Measurements from ENCODE around the gene STRIT1.

Gene STRIT1

GRCh38 chr3:155252021-155252420, 41.5 kb downstream of the STRIT1 start:
- TF ChIP-seq, protein P1, sequence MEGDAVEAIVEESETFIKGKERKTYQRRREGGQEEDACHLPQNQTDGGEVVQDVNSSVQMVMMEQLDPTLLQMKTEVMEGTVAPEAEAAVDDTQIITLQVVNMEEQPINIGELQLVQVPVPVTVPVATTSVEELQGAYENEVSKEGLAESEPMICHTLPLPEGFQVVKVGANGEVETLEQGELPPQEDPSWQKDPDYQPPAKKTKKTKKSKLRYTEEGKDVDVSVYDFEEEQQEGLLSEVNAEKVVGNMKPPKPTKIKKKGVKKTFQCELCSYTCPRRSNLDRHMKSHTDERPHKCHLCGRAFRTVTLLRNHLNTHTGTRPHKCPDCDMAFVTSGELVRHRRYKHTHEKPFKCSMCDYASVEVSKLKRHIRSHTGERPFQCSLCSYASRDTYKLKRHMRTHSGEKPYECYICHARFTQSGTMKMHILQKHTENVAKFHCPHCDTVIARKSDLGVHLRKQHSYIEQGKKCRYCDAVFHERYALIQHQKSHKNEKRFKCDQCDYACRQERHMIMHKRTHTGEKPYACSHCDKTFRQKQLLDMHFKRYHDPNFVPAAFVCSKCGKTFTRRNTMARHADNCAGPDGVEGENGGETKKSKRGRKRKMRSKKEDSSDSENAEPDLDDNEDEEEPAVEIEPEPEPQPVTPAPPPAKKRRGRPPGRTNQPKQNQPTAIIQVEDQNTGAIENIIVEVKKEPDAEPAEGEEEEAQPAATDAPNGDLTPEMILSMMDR (IDR thresholded peaks at IDR 0.05; ENCODE audit: low read depth, low read length): no peak
- H3K4me3 ChIP-seq (replicated peaks in 1 of 2; ENCODE audit: low read depth in 2 of 2, low read length in 2 of 2): no peak overlapping the region
- no peak for DNase-seq (ENCODE audit: low read depth in 2 of 2)

DNA sequence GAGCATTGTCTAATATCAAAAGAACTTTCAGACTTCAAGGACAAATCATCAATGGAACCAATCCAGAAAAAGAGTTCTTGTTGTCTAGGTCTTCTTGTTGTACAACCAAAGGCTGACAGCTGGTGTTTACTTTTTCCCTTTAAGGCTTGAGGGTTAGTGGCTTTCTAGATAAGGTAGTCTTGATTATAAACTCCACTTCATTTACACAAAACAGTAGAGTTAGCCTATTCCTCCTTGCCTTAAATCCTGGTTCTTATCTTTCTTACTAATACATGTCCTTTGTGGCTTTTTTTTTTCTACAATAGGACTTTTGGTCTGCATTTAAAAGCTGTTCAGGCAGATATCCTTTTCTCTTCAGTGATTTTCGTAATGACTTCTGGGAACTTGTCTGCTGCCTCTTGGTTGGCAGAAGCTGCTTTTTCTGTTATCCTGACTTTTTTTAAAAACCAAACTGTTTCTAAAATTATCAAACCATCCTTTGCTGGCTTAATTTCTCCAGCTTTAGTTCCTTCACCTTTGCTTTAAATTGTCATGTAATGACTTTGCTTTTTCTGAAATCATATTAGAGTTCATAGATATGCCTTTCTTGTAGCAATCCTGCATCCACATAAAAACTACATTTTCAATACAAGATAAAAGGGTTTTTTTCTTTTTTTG, 44.8 kb downstream of the STRIT1 start:
- TF ChIP-seq, protein P1 (IDR thresholded peaks at IDR 0.05; ENCODE audit: low read depth, low read length): no peak
- DNase-seq (ENCODE audit: low read depth in 2 of 2): no peak
- no peak overlapping the region for H3K4me3 ChIP-seq (replicated peaks in 1 of 2; ENCODE audit: low read depth in 2 of 2, low read length in 2 of 2)

DNA sequence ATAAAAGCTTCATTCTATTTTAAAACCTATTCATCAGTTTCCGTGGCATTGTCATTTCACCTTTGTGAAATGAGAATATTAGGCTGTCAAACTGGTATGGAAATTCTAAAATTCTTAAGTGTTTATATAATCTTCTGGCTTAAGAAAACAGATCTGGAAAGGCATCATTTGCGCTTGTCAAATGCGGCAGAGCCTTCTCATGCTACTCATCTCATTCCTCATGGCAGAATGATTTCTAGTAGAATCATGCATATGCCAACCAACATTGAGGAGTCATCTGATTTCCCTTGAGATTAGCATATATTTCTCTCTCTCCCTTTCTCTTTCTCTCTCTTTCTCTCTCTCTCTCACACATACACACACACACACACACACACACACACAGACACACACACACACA, 48.8 kb downstream of the STRIT1 start:
- H3K4me3 ChIP-seq (replicated peaks in 1 of 2; ENCODE audit: low read depth in 2 of 2, low read length in 2 of 2): no peak overlapping the region
- DNase-seq (ENCODE audit: low read depth in 2 of 2): no peak
- TF ChIP-seq, protein P1 (IDR thresholded peaks at IDR 0.05; ENCODE audit: low read depth, low read length): no peak

- DNase-seq (ENCODE audit: low read depth in 2 of 2): peak; percentile 46 to 60
- H3K4me3 ChIP-seq (replicated peaks in 1 of 2; ENCODE audit: low read depth in 2 of 2, low read length in 2 of 2): no peak overlapping the region
- TF ChIP-seq, protein P1 (IDR thresholded peaks at IDR 0.05; ENCODE audit: low read depth, low read length): no peak
These were observed 49.3 kb downstream of the STRIT1 start for GRCh38 chr3:155244216-155244615.

- H3K4me3 ChIP-seq (replicated peaks in 1 of 2; ENCODE audit: low read depth in 2 of 2, low read length in 2 of 2): no peak overlapping the region
- TF ChIP-seq, protein P1 (IDR thresholded peaks at IDR 0.05; ENCODE audit: low read depth, low read length): no peak
- peak in 1 of 2 donors; percentile 56 for DNase-seq (ENCODE audit: low read depth in 2 of 2)
These were observed 50.0 kb downstream of the STRIT1 start for GRCh38 chr3:155243512-155243921.

GRCh38 chr3:155242342-155242741, 51.1 kb downstream of the STRIT1 start:
- DNase-seq (ENCODE audit: low read depth in 2 of 2): peak; percentile 19 to 70
- TF ChIP-seq, protein P1 (IDR thresholded peaks at IDR 0.05; ENCODE audit: low read depth, low read length): no peak
- H3K4me3 ChIP-seq (replicated peaks in 1 of 2; ENCODE audit: low read depth in 2 of 2, low read length in 2 of 2): no peak overlapping the region

DNA sequence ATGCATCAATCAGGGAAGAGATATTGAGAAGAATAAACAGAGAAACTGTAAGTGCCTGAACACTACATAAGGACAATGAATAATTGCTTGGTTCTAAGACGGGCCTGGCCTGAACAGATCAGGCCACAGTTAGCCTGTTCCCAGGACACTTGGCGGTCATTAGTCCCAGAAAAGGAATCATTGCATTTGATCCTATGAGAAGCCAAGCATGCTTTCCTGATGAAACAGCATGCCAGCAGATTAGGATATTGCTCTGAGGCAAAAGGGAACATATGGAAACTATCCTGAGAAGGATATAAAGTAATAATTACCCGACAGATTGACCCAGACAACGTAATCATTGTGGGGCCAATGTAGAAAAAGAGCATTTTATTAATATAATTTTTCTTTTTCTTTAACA, 51.9 kb downstream of the STRIT1 start:
- no peak overlapping the region for H3K4me3 ChIP-seq (replicated peaks in 1 of 2; ENCODE audit: low read depth in 2 of 2, low read length in 2 of 2)
- DNase-seq (ENCODE audit: low read depth in 2 of 2): peak; percentile 28 to 59
- TF ChIP-seq, protein P1 (IDR thresholded peaks at IDR 0.05; ENCODE audit: low read depth, low read length): no peak

All from cardiac fibroblast (primary cell).